Kidney capillary endothelial cell (primary cell): Measurements from ENCODE around the gene EMX1.

Experiments
- DNase-seq: peaks from one replicate; pipeline ENCODE4 v3.0.0-alpha.2; 2018; ENCODE audit warnings: low spot score

EMX1 gene

DNA sequence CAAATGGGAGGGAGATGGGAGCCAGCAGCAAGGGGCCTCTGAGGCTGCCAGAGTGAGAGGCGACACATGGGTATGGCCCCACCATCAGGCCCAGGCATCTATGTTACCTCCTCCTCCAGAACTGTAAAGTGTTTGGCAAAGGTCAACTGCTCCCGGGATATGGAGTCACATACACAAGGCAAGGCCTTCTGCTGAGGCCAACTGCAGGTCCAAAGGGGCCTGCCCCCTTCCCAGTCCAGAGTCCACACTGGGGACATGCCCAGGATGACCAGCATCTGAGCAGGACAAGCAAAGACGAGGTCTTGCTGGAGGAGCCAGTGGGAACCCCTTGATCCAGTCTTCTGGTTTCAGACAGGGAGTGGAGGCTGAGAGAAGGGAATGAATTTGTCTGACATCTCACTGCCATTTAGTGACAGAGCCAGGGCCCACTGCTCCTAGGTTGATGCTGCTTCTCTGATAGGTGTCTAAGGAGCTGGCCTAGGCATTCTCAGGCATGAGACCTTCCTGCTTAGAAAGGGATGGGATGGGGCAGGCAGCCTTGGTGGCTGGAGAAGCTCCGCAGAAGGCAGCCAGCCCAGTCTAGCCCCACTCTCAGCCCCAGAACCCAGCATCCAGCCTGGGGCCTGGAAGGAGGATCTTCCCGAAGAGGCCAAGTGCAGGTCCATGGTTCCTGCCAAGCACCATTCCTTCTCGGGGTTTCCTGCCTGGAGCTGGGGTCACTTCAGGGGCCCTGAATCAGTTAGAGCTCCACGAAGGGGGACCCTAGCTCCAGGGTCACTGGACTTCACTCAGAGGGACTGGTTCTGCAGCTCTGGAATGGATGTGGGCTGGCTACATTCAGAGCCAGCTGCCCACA is 26.4 kb downstream of the EMX1 start:
- no peak for DNase-seq

DNA sequence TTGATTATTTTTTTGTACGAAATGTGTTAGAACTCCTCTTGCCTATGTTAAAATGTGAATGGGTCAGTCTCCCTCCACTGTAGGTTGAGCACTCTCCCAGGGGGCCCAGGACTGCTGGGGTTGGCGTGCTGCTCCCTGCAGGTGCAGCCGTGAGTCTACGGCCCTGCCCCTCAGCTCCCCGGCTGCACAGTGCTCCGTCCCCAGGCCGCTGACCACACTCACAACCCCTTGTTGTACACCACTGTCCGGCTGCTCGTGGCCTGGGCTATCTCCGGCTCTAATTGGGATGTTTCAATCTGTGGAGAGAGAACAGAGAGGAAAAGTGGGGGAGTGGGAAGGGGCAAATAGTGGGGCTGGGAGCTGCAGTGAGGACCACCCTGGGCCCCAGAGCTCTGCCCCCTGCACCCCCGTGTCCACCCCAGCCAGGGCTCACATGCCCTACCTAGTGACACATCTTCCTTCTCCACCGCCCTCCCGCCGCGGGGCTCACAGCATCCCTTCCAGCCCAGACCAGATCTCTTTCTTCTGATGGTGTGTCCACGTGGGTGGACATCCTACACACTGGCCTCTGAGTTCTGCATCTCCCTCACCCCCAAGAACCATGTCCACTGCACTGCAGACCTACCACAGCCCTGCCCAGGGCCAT is 27.6 kb downstream of the EMX1 start:
- no peak for DNase-seq

DNA sequence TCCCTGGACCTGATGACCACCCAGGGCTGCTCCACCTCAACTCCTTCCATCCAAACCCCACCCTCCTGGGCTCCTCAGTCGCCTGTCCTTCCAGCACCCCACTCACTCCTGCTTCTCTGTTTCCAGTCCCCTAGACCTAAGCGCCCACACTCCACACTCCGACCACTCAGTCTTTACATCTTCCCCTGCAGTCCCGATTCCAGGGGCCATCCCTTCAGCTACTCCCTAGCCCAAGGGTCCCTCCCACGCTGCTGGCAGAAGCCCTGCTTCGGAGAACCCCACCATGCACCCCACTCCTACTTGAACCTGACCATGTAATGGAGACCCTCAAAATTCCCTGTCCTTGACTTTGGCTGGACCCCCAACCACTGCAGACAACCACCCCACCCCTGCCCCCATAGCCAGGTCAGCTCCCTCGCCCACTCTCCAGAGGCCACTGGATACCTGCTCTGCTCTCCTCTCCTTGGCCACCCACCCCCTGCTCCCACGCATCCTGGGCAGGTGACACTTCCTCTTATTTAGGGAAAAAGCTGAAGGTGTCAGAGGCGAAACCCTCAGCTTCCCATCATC is 28.2 kb downstream of the EMX1 start:
- no peak for DNase-seq

DNA sequence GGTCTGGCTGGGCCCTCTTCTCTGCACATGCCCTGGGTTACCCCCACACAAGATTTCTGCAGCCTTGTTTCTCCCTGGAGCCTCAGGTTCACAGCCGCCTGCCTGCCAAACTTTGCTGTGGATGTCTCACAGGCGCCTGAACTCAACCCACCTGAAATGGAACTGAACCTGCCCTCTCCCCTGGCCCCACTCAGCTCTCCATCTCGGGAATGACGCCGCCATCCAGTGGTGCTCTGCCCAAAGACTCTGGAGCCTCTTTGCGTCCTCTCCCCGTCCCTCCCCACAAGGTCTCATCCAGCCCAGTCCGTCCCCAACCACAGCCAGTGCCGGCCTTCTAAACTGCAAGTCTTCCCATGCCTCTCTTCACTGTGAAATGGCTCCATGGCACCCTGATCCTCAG is 29.1 kb downstream of the EMX1 start:
- DNase-seq = no peak

DNA sequence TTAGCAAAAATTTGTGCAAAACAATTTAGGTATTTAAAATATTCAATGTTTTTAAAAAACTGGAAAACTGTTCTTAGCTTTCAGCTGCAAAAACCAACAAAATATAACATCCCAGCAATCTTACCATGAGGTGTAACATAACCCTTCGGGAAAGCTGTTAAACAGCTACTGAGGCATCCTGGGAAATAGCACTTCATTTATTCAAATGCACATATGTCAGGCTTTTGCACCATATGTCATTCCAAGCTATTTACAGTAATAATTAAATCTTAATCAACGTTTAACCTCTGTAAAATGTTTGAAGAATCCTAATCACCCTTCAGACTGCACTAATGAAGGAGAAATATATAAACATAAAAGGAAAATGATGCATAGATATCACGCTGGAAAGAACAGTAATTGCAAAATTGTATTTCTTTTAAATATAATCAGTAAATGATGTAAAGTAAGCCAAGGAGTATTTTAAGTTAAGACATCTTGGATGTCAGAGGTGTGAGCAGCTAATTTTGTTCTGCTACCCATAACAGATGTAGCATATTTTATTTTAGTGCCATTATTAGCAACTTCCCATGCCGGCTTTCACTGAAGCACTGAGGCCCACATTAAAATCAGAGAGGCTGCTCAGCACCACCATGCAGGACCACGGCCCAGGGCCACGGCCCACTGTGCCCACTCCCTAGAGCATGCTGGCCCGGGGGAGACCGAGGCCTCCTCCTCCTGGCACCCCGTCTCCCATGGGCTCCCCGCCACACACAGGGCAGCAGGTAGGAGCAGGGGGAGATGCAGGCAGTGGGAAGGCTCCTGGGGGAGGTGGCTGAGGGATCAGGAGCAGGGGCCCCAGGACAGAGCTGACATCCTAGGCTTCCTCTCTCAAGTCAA is 30.9 kb downstream of the EMX1 start:
- no peak for DNase-seq

DNA sequence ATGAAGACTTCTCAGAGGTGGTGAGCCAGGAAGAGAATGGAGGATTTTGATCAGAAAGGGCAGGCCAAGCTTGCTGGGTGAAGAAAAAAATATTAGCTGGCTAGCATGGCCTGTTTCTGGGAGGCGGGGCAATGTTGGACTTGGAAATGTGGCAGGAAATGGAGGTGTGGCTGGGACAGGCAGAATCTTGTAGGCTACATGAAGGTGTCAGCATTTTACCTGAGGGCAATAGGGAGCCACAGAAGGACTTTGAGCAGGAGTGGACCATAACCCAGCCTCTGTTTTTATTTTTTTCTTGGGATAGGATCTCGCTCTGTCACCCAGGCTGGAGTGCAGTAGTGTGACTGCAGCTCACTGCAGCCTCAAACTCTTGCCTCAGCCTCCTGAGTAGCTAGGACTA is 31.7 kb downstream of the EMX1 start:
- DNase-seq = no peak

DNA sequence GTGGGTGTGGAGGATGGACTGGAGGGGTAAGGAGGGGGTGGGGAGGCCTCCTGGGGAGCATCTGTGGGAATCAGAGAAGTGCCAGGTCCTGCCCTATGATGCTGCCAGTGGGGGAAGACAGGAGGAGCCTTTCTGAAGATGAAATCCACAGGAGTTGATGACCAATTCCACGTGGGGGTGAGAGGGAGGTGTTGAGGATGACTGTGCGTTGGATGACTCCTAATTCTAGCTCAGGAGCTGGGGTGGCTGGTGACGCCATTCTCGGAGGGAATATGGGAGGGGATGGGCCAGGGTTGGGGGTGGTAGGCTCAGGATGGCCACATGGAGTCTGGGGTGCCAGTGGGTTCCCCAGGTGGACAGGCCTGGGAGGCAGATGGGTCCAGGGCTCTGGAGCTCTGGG is 32.3 kb downstream of the EMX1 start:
- no peak for DNase-seq

DNA sequence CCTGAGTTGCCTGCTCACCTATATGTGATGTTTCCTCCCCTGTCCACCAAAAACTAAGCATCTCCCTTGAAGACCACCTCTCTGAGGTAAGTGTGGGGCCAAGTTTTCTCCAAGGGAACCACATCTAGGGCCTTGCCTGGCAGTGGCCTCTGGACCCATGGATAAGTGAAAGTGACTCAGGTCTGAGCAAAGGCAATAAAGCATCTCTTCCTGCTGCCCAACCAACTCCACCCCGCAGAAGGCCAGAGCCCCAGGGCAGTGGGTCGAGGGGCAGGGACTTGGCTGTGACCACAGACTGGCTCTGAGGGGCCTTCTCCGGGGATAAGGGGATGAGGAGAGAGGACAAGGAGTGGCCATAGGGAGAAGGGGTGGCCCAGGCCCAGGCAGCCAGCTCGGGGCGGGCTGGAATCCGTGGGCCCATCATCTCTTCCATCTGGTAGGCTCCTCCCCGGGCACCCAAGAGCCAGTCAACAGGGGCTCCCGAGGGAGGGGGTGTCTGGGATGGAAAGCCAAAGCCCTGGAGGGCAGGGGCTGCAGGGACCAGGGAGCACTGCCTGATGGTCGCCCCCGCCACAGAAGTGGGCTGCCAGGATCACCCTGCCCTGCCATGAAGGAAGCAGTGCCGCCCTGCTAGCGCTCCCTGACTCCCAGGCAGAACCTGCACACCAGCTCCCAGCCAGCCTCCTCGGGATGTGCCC is 33.4 kb downstream of the EMX1 start:
- no peak for DNase-seq

DNA sequence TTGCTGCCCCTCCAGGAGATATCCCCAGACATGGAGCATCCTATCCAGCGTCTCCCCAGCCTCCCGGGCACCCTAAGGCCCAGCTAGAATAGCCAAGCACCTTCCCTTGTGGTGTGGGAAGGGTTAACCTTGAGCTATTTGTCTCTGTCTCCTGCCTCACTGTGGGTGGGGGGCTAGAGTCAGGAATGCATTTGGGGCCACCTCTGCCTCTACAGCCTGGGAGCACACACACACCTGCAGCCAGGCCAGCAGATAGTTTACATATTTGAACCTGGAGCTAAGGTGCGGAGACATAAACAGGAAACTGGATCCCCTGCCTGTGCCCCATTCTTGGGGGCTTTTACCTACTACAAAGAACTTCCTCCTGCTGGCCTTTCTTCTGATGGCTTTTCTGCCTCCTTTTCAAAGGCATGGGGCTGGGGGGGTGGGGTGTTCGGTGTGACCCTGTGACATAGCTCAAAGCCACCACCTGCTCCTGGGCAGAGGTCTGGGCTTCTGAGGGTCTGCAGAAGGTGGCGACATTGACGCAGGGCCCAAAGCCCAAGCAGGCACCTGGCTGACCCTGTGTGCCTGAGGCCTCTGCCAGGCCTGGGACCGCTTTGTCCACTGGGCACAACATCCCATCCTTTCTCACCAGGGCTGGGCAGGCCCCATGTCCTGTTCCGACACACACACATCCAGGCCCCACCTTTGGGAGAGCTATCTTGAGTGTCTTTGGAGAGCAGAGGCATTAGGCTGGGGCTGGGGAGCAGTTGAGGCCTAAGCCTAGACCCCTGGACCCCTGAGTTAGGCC is 34.2 kb downstream of the EMX1 start:
- DNase-seq = no peak

DNA sequence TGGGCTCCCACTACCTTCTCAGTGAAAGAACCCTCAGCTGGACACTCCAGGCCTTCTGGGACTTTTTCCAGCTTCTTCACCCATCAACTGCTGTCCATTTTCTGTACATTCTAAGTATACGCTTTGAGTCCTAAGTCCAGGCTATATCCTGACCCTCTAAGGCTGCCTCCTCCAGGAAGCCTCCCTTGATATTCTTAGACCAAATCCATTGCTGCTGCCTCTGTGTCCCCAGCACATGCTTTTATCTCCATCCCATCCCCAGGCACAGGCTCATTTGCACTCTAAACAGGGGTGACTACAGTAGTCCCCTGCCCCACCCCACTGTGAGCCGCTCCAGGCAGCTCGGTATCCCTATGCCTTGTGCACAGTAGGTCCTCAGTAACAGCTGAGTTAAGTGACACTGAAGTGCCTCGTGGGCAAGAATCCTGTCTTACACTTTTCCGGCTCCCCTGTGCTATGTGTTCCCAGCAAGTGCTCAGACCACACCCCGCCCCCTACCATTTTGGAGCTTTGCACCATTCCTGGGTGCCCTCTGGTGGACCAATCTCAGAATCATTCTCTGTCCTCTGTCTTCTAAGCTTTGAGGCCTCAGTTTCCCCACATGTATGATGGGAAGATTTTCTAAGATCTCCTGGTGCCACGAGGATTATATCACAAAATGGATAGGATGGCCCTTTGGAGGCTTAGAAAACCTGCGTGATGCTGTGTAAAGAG is 34.9 kb downstream of the EMX1 start:
- DNase-seq = no peak

DNA sequence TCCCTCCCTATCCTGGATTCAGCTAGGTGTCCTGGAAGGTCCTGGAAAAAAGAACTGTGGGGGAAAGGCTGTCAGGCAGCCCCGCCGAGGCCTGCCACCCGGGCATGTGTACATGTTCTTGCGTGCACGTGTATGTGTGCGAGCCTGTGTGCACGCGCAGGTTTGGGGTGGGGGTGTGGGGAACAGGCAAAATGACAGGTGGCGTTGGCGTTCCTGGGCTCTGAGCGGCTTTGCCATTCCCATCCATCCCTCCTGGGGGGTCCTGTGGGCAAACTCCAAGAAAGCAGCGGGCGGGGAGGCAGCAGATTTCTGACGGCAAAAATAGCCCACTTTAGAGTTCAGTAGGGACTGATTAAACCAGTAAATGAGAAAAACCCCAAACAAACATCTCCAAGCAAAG is 35.6 kb downstream of the EMX1 start:
- DNase-seq = no peak

DNA sequence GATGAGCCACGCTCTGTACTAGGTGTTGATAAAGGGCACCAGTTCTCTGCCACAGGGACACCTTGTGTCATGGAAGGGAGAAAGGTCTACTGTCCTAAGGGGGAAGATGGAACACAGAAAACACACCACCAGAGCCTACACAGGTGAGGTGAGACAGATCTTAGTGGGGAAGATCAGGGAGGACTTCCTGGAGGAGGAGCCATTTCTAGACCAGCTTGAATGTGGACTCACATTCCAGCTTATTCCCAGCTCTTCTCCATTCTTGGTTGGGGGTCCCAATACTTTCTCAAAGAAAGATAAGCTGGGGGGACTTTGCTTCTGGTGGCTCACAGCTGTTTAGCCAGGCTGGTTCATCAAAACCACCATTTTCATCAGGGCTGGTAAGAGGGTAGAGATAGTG is 36.2 kb downstream of the EMX1 start:
- no peak for DNase-seq

DNA sequence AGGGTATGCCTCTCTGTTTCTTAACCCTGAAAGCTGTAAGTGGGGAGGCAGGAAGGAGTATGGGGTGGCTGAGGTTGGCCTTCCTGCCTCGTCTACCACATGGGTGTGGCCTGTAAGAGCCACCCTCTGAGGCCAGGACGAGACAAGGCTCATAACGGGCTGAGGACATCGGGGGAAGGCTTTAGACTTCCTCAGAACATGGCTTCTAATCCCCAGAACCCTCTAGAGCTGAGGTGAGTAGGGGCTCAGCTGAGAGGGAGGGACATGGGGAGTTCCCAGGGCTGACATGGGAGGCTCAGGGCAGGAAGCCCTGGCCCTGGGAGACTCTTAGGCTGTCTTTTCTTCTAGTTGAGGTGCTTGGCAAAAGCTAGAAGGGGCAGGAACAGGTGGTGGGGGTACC is 36.7 kb downstream of the EMX1 start:
- no peak for DNase-seq

DNA sequence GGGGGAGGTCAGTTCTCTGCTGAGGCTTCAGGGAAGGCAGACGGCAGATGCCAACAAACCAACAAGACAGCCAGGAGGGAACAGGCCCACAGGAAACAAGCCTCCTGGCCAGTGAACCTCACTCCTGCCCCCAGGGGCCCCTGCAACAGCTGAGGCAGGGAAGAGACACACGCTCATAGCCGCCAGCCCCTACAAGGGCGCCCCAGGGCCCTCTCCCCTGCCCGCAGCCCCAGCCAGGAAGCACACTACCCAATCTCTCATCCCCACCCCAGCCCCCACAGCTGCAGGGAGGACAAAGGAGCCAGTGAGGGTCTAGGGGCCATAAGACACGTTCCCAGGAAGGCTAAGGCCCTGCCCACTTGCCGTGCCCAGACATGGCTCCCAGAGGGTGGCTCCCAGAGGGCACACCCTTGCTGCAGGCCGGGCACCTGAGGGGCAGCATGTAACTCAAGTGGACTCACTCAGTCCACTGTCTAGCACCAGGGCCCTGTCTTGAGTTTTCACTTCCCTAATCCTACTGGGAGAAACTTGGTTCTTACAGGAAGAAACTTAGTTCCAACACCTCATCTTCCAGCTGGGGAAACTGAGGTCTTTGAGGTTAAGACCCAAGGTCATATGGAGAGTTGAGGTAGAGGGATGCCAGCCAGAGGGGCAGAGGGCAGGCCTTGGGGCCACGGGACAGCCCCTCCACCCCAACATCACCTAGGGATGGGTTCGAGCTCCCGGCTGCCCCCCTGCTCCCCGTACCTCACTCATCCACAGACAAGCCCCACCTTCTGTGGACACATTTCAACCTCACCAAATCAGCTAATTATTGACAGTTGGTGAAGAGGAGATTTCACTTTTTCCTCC is 37.3 kb downstream of the EMX1 start:
- DNase-seq = no peak

DNA sequence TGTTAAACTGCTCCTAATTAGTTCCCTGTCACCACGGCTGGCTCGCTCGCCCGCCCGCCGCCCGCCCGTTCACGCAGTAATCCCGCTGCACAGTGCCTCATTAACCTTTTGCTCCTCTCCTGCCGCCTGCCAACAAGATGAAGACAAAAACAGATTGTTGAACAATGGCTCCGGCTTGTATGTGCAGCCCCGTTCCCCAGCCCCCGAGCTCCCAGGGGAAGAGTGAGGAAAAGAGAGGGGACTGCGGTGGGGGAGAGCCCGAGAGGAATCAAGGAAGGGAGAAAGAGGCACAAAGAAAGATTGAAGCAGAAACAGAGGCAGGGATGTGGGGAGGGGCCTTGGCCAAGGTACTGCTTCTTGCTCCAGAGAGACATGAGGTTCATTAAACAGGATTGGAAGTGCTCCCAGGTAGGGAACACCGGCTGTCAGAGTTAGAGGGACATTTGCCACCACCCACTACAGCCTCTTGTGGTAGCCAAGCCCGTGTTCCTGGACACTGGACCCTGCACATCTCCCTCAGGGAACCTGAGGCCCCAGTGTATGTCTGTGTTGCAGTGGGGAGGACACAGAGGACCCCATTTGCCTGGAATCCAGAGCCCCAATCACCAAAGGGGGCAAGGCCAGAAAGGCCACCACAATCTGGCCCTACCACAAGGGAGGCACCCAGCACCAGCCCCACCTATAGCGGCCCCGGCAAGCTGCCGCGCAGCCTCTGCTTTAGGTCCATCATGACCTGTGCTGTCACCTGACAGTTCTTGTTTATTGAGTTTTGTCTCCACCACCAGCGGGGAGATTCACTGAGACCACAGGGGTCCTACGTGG is 38.1 kb downstream of the EMX1 start:
- DNase-seq = no peak

DNA sequence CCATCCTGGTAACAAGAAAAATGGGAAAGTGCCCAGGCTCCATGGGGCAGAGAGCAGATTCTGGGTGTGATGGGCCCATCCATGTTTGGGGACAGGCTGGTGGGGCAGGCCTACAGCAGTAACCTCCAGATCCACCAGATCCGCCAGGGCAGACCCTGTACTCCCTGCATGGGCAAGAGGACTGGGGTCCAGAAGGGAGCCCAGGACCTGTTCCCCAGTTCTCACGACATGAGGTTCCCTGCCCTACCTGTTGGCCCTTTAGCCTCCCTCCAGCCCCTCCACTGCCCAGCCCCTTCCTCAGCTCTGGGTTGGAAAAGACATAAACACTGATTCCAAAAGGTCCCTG is 38.7 kb downstream of the EMX1 start:
- DNase-seq = no peak

DNA sequence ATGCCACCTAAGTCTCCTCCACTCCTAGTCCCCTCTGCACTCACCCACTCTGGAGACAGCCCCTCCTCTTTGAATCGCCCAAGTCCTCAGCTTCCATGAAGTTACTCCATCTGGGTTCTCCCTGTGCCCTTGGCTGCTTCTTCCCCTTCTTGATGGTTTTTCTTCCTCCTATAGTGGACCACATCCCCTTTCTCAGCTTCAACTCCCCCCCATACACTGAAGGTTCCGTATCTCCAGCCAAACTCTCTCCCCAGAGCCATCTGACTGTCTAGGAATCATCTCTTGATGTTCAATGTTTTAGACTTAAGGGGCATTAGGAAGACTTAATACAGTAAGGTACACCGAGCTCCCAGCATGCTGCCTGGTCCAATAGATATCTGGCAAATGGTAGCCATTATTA is 39.6 kb downstream of the EMX1 start:
- DNase-seq = no peak

DNA sequence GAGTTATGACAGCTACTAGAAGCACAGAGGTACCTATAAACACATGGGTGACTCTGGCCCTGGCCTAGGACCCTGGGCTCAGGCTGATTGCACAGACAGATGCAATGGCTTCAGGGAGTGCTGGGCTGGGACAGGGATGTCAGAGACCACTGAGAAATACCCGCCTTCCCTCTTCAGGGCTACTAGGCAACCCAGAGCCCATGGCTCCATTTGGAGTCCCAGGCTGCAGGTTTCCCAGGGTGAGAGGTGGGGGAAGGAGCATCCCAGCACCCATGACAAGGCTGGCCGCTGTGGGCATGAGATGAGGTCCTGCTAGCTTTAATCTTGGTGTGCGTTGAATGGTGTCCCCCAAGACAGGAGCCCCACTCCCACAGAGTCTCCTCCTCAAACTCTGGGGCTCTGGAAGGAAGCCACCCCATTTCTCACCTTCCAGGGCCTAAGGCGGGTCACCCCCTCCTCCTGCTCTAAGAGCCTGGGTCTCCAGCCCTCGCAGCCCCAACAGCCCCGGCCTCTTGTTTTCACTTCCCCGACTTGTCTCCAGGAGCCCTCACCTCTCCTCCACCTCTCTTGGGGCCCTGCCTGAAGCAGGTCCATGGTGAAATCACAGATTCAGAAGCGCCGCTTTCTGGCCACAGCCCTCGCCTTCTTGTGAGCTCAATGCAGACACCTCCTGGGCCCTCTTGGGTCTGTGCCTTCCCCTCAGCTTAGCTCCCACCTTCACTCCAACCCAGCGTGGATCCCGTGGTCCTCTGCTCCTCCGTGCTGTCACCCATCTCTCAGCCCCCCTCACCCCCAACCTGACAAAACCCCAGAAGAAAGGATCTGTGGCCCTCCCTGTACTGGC is 41.4 kb downstream of the EMX1 start:
- DNase-seq = no peak
